D721Med (cell line): ENCODE data around the gene IGSF3.

Experiments used
- DNase-seq: peaks from one replicate; pipeline ENCODE4 v3.0.0; 2011; ENCODE audit warnings: low spot score; ENCODE audit not compliant: insufficient read length
- FAIRE-seq: peaks from 2 replicates; lab custom pipeline; 2011; peaks lifted over from hg19 to GRCh38; lab: Jason Lieb, UNC
- CTCF ChIP-seq: IDR thresholded peaks from 2 replicates; pipeline ENCODE4 v1.5.1; 2012; ENCODE audit warnings: mild to moderate bottlenecking, control low read depth; ENCODE audit not compliant: insufficient read depth; ENCODE audit errors: missing control alignments

IGSF3 gene

GRCh38 chr1:116533429-116533820 lies 134.1 kb downstream of the IGSF3 start:
- DNase-seq: no peak
- no peak for FAIRE-seq
- no peak for TF ChIP-seq CTCF

DNA sequence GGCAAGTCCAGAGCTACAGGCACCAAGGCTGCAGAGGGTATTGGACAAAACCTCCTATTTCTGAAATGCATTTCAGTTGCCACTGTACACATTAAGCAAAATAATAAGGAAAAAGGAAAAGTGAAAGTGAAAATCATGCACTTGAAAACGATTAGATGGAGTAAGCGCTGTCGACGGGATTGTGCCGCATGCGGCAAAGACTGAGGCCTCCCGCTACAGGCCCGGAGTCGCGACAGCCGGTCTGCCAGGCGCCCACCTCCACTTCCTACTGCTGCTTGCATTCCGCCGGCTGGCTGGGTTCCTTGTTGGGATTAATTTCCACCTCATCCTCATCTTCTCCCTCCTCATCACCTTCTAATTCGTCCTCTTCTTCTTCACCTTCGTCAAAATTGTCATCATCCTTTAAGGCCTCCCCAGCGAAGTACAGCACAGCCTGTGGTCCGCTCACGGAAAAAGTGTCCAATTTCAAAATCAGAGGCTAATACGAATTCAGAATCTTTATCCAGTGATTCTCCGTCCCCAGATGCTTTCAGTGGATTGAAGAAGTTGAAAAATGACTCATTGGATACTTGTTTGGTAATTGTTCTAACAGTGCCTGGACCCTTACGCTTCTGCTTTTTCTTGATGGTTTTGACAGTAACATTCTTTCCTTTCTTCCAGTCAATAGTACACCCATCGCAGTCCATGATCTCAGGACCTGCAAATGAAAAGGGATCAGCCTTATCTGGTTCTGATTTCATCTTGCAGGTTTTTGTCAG lies 134.7 kb downstream of the IGSF3 start:
- TF ChIP-seq CTCF: no peak
- DNase-seq (no peak), FAIRE-seq (no peak)

DNA sequence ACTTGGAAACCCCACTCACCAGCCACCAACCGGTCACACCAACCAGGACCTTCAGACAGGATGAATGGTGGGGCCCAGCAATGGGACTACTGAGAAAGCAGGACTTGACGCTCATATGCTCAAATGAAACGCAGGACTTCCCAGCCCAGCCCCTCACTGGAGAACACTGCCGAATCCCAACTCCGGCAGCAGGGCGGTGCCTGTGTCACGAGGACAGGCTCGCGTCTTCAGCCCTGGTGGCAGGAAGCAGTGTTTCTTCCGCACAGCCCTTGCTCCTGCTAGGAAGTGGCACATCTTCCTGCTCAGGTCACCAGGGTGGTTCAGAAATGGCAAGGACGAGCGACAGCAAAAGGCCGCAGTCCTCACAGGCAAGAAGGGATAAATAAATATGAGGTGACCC lies 135.6 kb downstream of the IGSF3 start:
- DNase-seq: no peak
- no peak for TF ChIP-seq CTCF
- FAIRE-seq: no peak

DNA sequence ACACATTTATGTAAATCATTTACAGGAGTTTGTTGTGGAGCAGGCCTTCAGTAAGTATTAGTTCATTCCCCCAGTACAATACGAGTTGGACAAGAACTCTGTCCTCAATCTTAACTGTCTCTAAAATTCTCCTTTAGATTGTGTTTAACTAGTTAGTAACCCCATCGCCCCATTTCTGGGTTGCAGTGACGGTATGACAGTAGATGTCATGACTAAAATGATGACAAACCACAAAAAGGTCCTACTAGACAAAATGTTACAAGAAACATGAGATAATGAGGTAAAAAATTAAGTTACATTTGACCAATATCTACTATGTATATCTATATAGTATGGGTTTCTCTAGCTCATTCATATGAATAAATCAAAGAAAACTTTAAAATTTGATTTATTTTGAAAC lies 137.9 kb downstream of the IGSF3 start:
- no peak for TF ChIP-seq CTCF
- no peak for DNase-seq
- no peak for FAIRE-seq

- DNase-seq (no peak), FAIRE-seq (no peak)
- no peak for TF ChIP-seq CTCF
These were observed 138.3 kb downstream of the IGSF3 start for GRCh38 chr1:116529199-116529631.

DNA sequence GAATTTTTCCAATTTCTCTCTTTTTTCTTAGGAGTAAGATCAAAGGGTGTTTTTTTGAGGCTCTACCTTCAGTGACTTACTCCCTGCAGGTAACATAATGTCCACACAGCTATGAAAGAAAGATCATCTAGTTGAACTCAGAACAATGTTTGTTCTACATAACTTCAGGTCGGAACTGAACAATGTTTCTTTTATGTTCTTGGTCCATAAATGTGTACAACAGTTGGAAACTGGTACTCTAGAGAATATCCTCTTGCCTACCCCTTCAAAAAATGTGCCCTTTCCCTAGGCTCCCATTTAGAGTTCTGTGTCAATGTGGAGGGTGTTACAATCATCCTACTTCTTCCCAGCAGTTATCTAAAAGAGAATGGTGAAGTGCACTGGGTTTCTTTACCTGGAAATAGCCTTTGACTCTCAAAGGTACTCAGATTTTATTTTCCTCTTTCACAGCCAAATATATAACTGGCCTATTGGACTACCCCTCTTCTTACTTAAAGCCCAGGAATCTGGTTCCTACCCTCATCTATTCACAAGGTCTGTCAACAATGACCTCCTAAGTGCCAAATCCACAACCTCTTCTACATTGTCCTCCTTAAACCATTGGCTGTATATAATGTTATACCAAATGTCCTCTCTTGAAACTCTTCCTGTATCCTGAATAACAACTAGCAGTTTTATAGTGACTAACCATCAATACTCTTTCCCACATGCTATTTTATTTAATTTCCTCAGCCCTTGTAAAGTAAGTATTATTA lies 139.0 kb downstream of the IGSF3 start:
- no peak for FAIRE-seq
- no peak for TF ChIP-seq CTCF

DNA sequence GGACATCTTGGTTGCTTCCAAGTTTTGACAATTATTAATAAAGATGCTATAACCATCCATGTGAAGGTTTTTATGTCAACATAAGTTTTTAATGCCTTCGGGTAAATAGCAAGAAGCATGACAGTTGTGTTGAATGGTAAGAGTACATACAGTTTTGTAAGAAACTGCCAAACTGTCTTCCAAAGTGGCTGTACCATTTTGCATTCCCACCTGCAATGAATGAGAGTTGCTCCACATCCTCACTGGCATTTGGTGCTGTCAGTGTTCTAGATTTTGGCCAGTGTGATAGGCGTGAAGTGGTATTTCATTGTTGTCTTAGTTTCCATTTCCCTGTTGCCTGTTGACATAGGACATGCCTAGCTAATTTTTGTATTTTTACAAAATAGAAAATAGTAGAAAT lies 142.1 kb downstream of the IGSF3 start:
- TF ChIP-seq CTCF: no peak
- no peak for FAIRE-seq
- DNase-seq: no peak

More for the DNA sequence above, 139.0 kb downstream of the IGSF3 start:
- no peak for DNase-seq
